OCI-LY1 (cell line): ENCODE measurements around the gene MTMR3.

Experiments
- H2AFZ ChIP-seq: fragments of 200-600 bp; sonication (generic), shearing (Covaris generic); 2 replicates; pipeline ENCODE4 v1.6.0; 2014; ENCODE audit warnings: antibody characterized with exemption, mild to moderate bottlenecking, low read length
- H3F3A ChIP-seq: fragments of 200-600 bp; sonication (generic), shearing (Covaris generic); 2 replicates; pipeline ENCODE4 v1.6.0; 2014; ENCODE audit warnings: mild to moderate bottlenecking, antibody characterized with exemption, low read length, moderate library complexity; ENCODE audit not compliant: insufficient read depth
- H3K27ac ChIP-seq: fragments of 200-600 bp; sonication (generic); 2 replicates; pipeline ENCODE4 v1.5.1; 2014; ENCODE audit warnings: low read length, mixed run types, mild to moderate bottlenecking, low read depth; ENCODE audit not compliant: poor library complexity, severe bottlenecking
- H3K27me3 ChIP-seq: fragments of 200-600 bp; sonication (generic); 2 replicates; pipeline ENCODE4 v1.6.0; 2014; ENCODE audit warnings: antibody characterized with exemption, mild to moderate bottlenecking, low read length, moderate library complexity; ENCODE audit not compliant: insufficient read depth
- H3K36me3 ChIP-seq: fragments of 200-600 bp; sonication (generic); 2 replicates; pipeline ENCODE4 v1.6.1; 2014; ENCODE audit warnings: mild to moderate bottlenecking, antibody characterized with exemption, low read length, moderate library complexity, mixed read lengths; ENCODE audit not compliant: insufficient read depth
- H3K4me1 ChIP-seq: fragments of 200-600 bp; sonication (generic); 2 replicates; pipeline ENCODE4 v1.5.1; 2014; ENCODE audit warnings: mild to moderate bottlenecking, low read length, moderate library complexity; ENCODE audit not compliant: insufficient read depth, severe bottlenecking
- H3K4me2 ChIP-seq: fragments of 200-600 bp; sonication (generic), shearing (Covaris generic); 2 replicates; pipeline ENCODE4 v1.6.1; 2014; ENCODE audit warnings: low read length
- H3K4me3 ChIP-seq: fragments of 200-600 bp; sonication (generic); 2 replicates; pipeline ENCODE4 v1.5.1; 2014; ENCODE audit warnings: low read length, low read depth, mild to moderate bottlenecking, mixed read lengths; ENCODE audit not compliant: poor library complexity, severe bottlenecking
- H3K79me2 ChIP-seq: fragments of 200-600 bp; shearing (Covaris generic); 2 replicates; pipeline ENCODE4 v1.6.1; 2016; ENCODE audit warnings: mixed run types, low read length, mixed read lengths; ENCODE audit not compliant: insufficient read depth
- H3K9ac ChIP-seq: fragments of 200-600 bp; sonication (generic), shearing (Covaris generic); 2 replicates; pipeline ENCODE4 v1.6.1; 2014; ENCODE audit warnings: mild to moderate bottlenecking, low read length, mixed read lengths
- H3K9me2 ChIP-seq: fragments of 200-600 bp; sonication (generic), shearing (Covaris generic); 2 replicates; pipeline ENCODE4 v1.6.1; 2014; ENCODE audit warnings: low read depth, mild to moderate bottlenecking, low read length, mixed read lengths
- H3K9me3 ChIP-seq: fragments of 200-600 bp; shearing (Covaris generic); 2 replicates; pipeline ENCODE4 v1.6.1; 2014; ENCODE audit warnings: low read length, mixed read lengths
- H4K20me1 ChIP-seq: fragments of 200-600 bp; sonication (generic), shearing (Covaris generic); 2 replicates; pipeline ENCODE4 v1.6.0; 2016; ENCODE audit warnings: mild to moderate bottlenecking, low read length; ENCODE audit not compliant: insufficient read depth
- EZH2 ChIP-seq: fragments of 200-600 bp; sonication (generic), shearing (Covaris generic); IDR thresholded peaks from 2 replicates; pipeline ENCODE4 v1.8.0; 2017; ENCODE audit warnings: borderline replicate concordance, mixed run types, mild to moderate bottlenecking, antibody characterized with exemption, low read length, moderate library complexity, mixed read lengths
- TF ChIP-seq, protein P1 (sequence below): fragments of 200-600 bp; sonication (generic), shearing (Covaris generic); IDR thresholded peaks from 2 replicates; pipeline ENCODE4 v1.5.1; 2017; ENCODE audit warnings: mild to moderate bottlenecking, antibody characterized with exemption, low read length, moderate library complexity, mixed read lengths

The MTMR3 gene

DNA sequence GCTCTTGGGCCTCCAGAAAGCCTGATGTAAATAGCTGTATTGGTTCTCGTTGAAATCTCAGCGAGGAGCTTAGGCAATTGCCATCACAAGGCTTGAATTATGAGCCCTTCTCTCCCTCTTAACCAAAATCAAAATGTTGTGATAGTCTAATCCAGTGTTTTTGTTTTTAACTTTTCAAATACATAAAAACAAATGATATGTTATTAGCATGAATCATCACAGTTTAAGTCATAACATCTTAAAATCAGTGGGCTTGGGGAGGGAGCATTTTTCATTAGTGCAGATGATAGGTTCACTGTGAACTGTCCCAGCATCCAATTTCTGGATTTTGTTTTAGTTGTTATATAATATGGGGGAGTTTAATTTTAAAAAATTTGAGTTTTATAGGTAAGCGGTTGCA is 148.4 kb downstream of the MTMR3 start:
- Histone ChIP-seq H3K27ac (no peak overlapping the region), H3K4me3 (no peak overlapping the region), H3K9me2 (no peaks in the 10 kb centered on the region), H3F3A (no peaks in the 10 kb centered on the region), H3K27me3 (0 out of 2 replicates have a peak, but pooled peaks cover 3% of the 10 kb centered on the region), H3K4me2 (no peak overlapping the region), H3K36me3 (peaks cover 7% of the 10 kb centered on the region), H2AFZ (no peak overlapping the region), H3K9me3 (no peaks in the 10 kb centered on the region), H3K4me1 (no peaks in the 10 kb centered on the region), H3K79me2 (no peaks in the 10 kb centered on the region), H3K9ac (no peak overlapping the region), H4K20me1 (no peaks in the 10 kb centered on the region)
- TF ChIP-seq EZH2 = no peak

DNA sequence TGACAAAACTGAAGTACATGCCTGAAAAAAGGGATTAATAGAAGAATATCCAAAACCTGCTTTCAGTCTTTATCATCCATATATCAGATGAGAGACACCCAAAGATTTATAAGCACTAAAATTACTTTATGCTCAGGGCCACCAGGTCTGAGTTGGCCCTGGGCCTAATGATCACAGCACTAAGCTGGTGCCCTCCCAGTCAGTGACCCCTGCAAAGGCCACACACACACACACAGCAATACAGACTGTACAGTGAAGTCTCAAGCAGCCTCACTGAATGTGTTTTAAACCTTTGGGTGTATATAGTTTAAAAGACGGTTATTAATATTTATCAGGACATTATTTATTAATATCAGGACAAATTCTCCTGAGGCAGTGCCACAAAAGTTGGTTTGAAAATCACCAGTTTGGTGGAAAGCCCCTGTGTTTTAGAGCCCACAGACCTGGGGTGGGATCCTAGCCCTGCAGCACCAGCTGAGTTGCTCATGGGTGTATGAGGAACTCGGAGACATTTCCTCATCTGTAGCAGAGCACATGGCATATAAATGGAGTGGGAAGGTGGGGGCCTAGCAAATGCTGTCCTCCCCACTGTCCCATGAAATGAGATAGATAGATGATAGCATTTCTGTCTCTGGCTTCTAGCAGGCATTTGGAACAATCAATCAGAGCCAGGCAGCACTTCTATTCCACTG is 148.9 kb downstream of the MTMR3 start:
- no peak overlapping the region for H2AFZ ChIP-seq
- no peaks in the 10 kb centered on the region for H3F3A ChIP-seq
- peaks cover 4% of the 10 kb centered on the region for H3K36me3 ChIP-seq
- no peak for TF ChIP-seq EZH2
- TF ChIP-seq, protein P1, sequence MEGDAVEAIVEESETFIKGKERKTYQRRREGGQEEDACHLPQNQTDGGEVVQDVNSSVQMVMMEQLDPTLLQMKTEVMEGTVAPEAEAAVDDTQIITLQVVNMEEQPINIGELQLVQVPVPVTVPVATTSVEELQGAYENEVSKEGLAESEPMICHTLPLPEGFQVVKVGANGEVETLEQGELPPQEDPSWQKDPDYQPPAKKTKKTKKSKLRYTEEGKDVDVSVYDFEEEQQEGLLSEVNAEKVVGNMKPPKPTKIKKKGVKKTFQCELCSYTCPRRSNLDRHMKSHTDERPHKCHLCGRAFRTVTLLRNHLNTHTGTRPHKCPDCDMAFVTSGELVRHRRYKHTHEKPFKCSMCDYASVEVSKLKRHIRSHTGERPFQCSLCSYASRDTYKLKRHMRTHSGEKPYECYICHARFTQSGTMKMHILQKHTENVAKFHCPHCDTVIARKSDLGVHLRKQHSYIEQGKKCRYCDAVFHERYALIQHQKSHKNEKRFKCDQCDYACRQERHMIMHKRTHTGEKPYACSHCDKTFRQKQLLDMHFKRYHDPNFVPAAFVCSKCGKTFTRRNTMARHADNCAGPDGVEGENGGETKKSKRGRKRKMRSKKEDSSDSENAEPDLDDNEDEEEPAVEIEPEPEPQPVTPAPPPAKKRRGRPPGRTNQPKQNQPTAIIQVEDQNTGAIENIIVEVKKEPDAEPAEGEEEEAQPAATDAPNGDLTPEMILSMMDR = no peak
- H3K9me2 ChIP-seq = no peaks in the 10 kb centered on the region
- H3K9me3 ChIP-seq = no peaks in the 10 kb centered on the region
- H3K4me2 ChIP-seq = no peak overlapping the region
- 0 out of 2 replicates have a peak, but pooled peaks cover 3% of the 10 kb centered on the region for H3K27me3 ChIP-seq
- H3K4me1 ChIP-seq = no peaks in the 10 kb centered on the region
- no peaks in the 10 kb centered on the region for H4K20me1 ChIP-seq
- H3K9ac ChIP-seq = no peak overlapping the region
- no peak overlapping the region for H3K27ac ChIP-seq
- no peak overlapping the region for H3K4me3 ChIP-seq
- no peaks in the 10 kb centered on the region for H3K79me2 ChIP-seq

DNA sequence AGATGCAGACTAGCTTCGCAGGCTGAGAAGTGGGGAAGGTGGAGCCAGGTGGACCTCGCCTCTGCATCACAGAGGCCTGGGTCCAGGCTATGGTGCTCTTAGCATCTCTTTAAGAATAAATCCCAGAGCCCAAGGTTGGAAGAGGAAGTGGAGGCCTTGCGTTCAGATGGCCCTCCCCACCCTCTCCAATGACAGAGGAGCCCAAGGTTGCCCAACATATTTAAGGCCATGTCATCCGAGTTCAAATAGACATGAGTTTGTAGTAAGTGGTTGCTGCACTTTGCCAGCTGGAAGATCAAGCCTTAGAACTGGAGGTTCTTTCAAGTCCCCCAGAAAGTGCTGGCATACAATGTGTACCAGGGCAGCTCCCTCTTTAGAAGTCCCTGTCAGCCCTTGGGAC is 150.2 kb downstream of the MTMR3 start:
- H3K27ac ChIP-seq = no peak overlapping the region
- H3K4me1 ChIP-seq = no peaks in the 10 kb centered on the region
- H3K9me2 ChIP-seq = no peaks in the 10 kb centered on the region
- no peaks in the 10 kb centered on the region for H3K79me2 ChIP-seq
- no peaks in the 10 kb centered on the region for H4K20me1 ChIP-seq
- no peak for TF ChIP-seq EZH2
- TF ChIP-seq, protein P1 = no peak
- H3F3A ChIP-seq = no peaks in the 10 kb centered on the region
- H3K9ac ChIP-seq = no peak overlapping the region
- no peak overlapping the region for H2AFZ ChIP-seq
- H3K27me3 ChIP-seq = 0 out of 2 replicates have a peak, but pooled peaks cover 3% of the 10 kb centered on the region
- peaks cover 4% of the 10 kb centered on the region for H3K36me3 ChIP-seq
- H3K4me2 ChIP-seq = no peak overlapping the region
- no peak overlapping the region for H3K4me3 ChIP-seq
- H3K9me3 ChIP-seq = no peaks in the 10 kb centered on the region

DNA sequence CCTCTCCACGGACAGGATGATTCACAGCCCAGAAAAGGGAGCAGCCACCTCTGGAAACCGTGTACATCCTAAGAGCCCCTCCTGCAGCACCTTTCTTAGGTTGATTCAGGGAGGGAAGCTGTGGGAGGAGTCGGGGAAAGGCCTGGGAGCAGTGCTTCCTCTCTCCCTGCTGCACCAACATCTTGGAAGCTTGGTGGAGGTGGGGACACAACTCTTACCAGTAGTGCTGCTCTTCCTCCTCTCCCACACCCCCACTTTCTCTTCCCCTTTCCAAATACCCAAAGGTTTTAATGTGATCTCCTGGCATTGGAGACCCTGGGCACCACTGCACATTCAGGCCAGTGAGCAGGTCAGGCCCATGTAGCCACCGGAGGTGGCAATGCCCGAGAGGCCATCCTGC is 150.9 kb downstream of the MTMR3 start:
- no peaks in the 10 kb centered on the region for H3K79me2 ChIP-seq
- H3K4me1 ChIP-seq = no peaks in the 10 kb centered on the region
- no peak overlapping the region for H3K27ac ChIP-seq
- H3K4me3 ChIP-seq = no peak overlapping the region
- no peak overlapping the region for H3K9ac ChIP-seq
- no peak overlapping the region for H2AFZ ChIP-seq
- H3K4me2 ChIP-seq = no peak overlapping the region
- H3K36me3 ChIP-seq = no peaks in the 10 kb centered on the region
- 0 out of 2 replicates have a peak, but pooled peaks cover 3% of the 10 kb centered on the region for H3K27me3 ChIP-seq
- H3K9me2 ChIP-seq = no peaks in the 10 kb centered on the region
- TF ChIP-seq, protein P1 = no peak
- TF ChIP-seq EZH2 = no peak
- H4K20me1 ChIP-seq = no peaks in the 10 kb centered on the region
- no peaks in the 10 kb centered on the region for H3K9me3 ChIP-seq
- H3F3A ChIP-seq = no peaks in the 10 kb centered on the region
